Gastroesophageal sphincter (tissue), 3 donors: Measurements from ENCODE around the gene CEP97.

ENCODE experiments used
- POLR2A ChIP-seq, 2 donors: fragments of 450-650 bp; IDR thresholded peaks; one replicate each; pipeline ENCODE4 v1.6.1; 2017; ENCODE audit warnings: antibody characterized with exemption in 2 of 2, mild to moderate bottlenecking in 2 of 2, moderate library complexity in 1 of 2
- POLR2AphosphoS5 ChIP-seq: sonication (generic); formaldehyde crosslinking; IDR thresholded peaks from one replicate; pipeline ENCODE4 v1.6.1; 2017; ENCODE audit warnings: antibody characterized with exemption
- TF ChIP-seq, protein P1 (sequence below), 4 experiments: fragments of 200-600 bp in 2 of 4; fragments of 450-650 bp in 2 of 4; sonication (generic) in 1 of 4; IDR thresholded peaks; one replicate each; pipeline ENCODE4 v1.5.1; 2017 to 2019; ENCODE audit warnings: antibody characterized with exemption in 4 of 4, mild to moderate bottlenecking in 2 of 4, moderate library complexity in 2 of 4

DNA sequence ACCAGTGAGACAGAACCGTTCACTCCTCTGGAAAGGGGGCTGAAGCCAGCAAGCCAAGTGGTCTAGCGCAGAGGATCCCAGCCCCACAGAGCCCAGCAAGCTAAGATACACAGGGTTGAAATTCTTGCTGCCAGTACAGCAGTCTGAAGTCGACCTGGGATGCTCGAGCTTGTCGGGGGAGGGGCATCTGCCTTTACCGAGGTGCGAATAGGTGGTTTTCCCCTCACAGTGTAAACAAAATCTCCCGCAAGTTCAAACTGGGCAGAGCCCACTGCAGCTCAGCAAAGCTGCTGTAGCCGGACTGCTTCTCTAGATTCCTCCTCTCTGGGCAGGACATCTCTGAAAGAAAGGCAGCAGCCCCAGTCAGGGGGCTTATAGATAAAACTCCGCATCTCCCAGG lies 11.4 kb downstream of the CEP97 start:
- TF ChIP-seq, protein P1, sequence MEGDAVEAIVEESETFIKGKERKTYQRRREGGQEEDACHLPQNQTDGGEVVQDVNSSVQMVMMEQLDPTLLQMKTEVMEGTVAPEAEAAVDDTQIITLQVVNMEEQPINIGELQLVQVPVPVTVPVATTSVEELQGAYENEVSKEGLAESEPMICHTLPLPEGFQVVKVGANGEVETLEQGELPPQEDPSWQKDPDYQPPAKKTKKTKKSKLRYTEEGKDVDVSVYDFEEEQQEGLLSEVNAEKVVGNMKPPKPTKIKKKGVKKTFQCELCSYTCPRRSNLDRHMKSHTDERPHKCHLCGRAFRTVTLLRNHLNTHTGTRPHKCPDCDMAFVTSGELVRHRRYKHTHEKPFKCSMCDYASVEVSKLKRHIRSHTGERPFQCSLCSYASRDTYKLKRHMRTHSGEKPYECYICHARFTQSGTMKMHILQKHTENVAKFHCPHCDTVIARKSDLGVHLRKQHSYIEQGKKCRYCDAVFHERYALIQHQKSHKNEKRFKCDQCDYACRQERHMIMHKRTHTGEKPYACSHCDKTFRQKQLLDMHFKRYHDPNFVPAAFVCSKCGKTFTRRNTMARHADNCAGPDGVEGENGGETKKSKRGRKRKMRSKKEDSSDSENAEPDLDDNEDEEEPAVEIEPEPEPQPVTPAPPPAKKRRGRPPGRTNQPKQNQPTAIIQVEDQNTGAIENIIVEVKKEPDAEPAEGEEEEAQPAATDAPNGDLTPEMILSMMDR (IDR thresholded peaks at IDR 0.05), result no peak
- no peak for TF ChIP-seq POLR2A (IDR thresholded peaks at IDR 0.05)
- no peak for TF ChIP-seq POLR2AphosphoS5
